Gastrocnemius medialis (tissue), 4 donors: ENCODE data around the gene ADAT2. TPM values are rescaled to one million over a fixed set of nuclear protein-coding genes. Genes with fewer than 3 reads are reported as not detected.

Experiments used
- ATAC-seq, 2 donors: fragments of 150-250 bp; one replicate each; pipeline ENCODE4 v1.9.1; 2016
- DNase-seq, 2 donors: peaks; one replicate each; pipeline ENCODE4 v3.0.0-alpha.2; 2019
- H3K27ac ChIP-seq, 4 donors: fragments of 200-600 bp; sonication (generic); 1 replicate in 1 of 4; 2 replicates in 3 of 4; pipeline ENCODE4 v1.5.1; 2016 to 2018; ENCODE audit warnings: mild to moderate bottlenecking in 2 of 4, moderate library complexity in 1 of 4
- H3K27me3 ChIP-seq, 3 donors: fragments of 200-600 bp; sonication (generic) in 2 of 3; 1 replicate in 1 of 3; 2 replicates in 2 of 3; pipeline versions ENCODE4 v1.5.1 to v1.6.0; 2016 to 2019; ENCODE audit warnings: mild to moderate bottlenecking in 1 of 3, moderate library complexity in 1 of 3
- H3K36me3 ChIP-seq, 2 donors: fragments of 200-600 bp; sonication (generic) in 1 of 2; one replicate each; pipeline ENCODE4 v1.5.1; 2017 to 2018
- H3K4me1 ChIP-seq, 2 donors: fragments of 200-600 bp; sonication (generic) in 1 of 2; one replicate each; pipeline ENCODE4 v1.5.1; 2016 to 2017; ENCODE audit warnings: mild to moderate bottlenecking in 2 of 2
- H3K4me3 ChIP-seq, 4 donors: fragments of 200-600 bp; sonication (generic) in 3 of 4; 1 replicate in 1 of 4; 2 replicates in 3 of 4; pipeline ENCODE4 v1.5.1; 2016 to 2019; ENCODE audit warnings: mild to moderate bottlenecking in 2 of 4
- H3K9me3 ChIP-seq, 3 donors: fragments of 200-600 bp; sonication (generic) in 2 of 3; 1 replicate in 1 of 3; 2 replicates in 2 of 3; pipeline ENCODE4 v1.5.1; 2016 to 2019
- CTCF ChIP-seq, 5 experiments: fragments of 450-650 bp in 3 of 5; fragments of 200-600 bp in 2 of 5; sonication (generic) in 2 of 5; IDR thresholded peaks in 4 of 5; conservative IDR thresholded peaks in 1 of 5; 1 replicate in 4 of 5; 2 replicates in 1 of 5; pipeline ENCODE4 v1.5.1; 2016 to 2019; ENCODE audit warnings: antibody characterized with exemption in 5 of 5, mild to moderate bottlenecking in 3 of 5, moderate library complexity in 3 of 5
- POLR2A ChIP-seq, 2 donors: fragments of 450-650 bp; IDR thresholded peaks; one replicate each; pipeline ENCODE4 v1.6.1; 2017; ENCODE audit warnings: antibody characterized with exemption in 2 of 2, mild to moderate bottlenecking in 2 of 2, moderate library complexity in 2 of 2
- in situ Hi-C, 4 donors: fragments of 200-750 bp; cut with MboI; loops; one replicate each; pipeline versions ENCODE4 v1.15.0 to v1.8.0; 2017; ENCODE audit warnings: low sequenced_read_pairs in 4 of 4
- intact Hi-C: fragments of 100-400 bp; cut with DNase I; formaldehyde crosslinking; loops from one replicate; pipeline ENCODE4 v1.15.1; 2023; ENCODE audit warnings: low total_unique reads
- total RNA-seq, 4 donors: library from RNA; depleted of rRNA; stranded (reverse); fragments of >200 nt; gene quantifications; one replicate each; pipeline versions ENCODE4 v1.1.0 to v1.2.3, GENCODE V29; 2016

ADAT2 gene
- total RNA-seq, 4 donors from 2014 or later, result 0.16 to 4.4 (median 0.94) TPM

GRCh38 chr6:143390278-143390677 lies 60.2 kb downstream of the ADAT2 start:
- ATAC-seq (no peak), DNase-seq (no peak)
- Histone ChIP-seq H3K4me3 (no peak overlapping the region), H3K27me3 (no peaks in the 10 kb centered on the region), H3K4me1 (no peaks in the 10 kb centered on the region), H3K36me3 (no peaks in the 10 kb centered on the region), H3K27ac (no peak overlapping the region), H3K9me3 (no peaks in the 10 kb centered on the region)
- TF ChIP-seq CTCF (IDR thresholded peaks at IDR 0.05 in 4 of 5, conservative IDR thresholded peaks at IDR 0.05 in 1 of 5), result no peak
- TF ChIP-seq POLR2A (IDR thresholded peaks at IDR 0.05), result no peak
- intact Hi-C loops (no loop called here), in situ Hi-C loops (no loop called here)

- Histone ChIP-seq H3K4me1 (no peaks in the 10 kb centered on the region), H3K9me3 (no peaks in the 10 kb centered on the region), H3K27ac (no peak overlapping the region), H3K27me3 (no peaks in the 10 kb centered on the region), H3K4me3 (no peak overlapping the region), H3K36me3 (no peaks in the 10 kb centered on the region)
- TF ChIP-seq POLR2A (IDR thresholded peaks at IDR 0.05) (no peak), CTCF (IDR thresholded peaks at IDR 0.05 in 4 of 5, conservative IDR thresholded peaks at IDR 0.05 in 1 of 5) (no peak)
- intact Hi-C loops (no loop called here), in situ Hi-C loops (no loop called here)
- DNase-seq (no peak), ATAC-seq (no peak)
These were observed 64.9 kb downstream of the ADAT2 start for GRCh38 chr6:143385636-143386035.

- H3K36me3 ChIP-seq, result no peaks in the 10 kb centered on the region
- intact Hi-C loops, result no loop called here
- in situ Hi-C loops, result no loop called here
- no peaks in the 10 kb centered on the region for H3K9me3 ChIP-seq
- ATAC-seq (no peak), DNase-seq (no peak)
- no peak overlapping the region for H3K27ac ChIP-seq
- TF ChIP-seq POLR2A (IDR thresholded peaks at IDR 0.05) (no peak), CTCF (IDR thresholded peaks at IDR 0.05 in 4 of 5, conservative IDR thresholded peaks at IDR 0.05 in 1 of 5) (no peak)
- no peaks in the 10 kb centered on the region for H3K4me1 ChIP-seq
- no peak overlapping the region for H3K4me3 ChIP-seq
- H3K27me3 ChIP-seq, result no peaks in the 10 kb centered on the region
These were observed 73.6 kb downstream of the ADAT2 start for GRCh38 chr6:143376861-143377260.

GRCh38 chr6:143376375-143376774 lies 74.1 kb downstream of the ADAT2 start:
- no peaks in the 10 kb centered on the region for H3K27me3 ChIP-seq
- in situ Hi-C loops, result no loop called here
- no peaks in the 10 kb centered on the region for H3K36me3 ChIP-seq
- ATAC-seq (no peak), DNase-seq (no peak)
- intact Hi-C loops, result no loop called here
- no peaks in the 10 kb centered on the region for H3K4me1 ChIP-seq
- no peak for TF ChIP-seq POLR2A (IDR thresholded peaks at IDR 0.05)
- TF ChIP-seq CTCF (IDR thresholded peaks at IDR 0.05 in 4 of 5, conservative IDR thresholded peaks at IDR 0.05 in 1 of 5), result no peak
- H3K9me3 ChIP-seq, result no peaks in the 10 kb centered on the region
- H3K4me3 ChIP-seq, result no peak overlapping the region
- no peak overlapping the region for H3K27ac ChIP-seq

- Histone ChIP-seq H3K9me3 (no peaks in the 10 kb centered on the region), H3K36me3 (no peaks in the 10 kb centered on the region), H3K4me1 (no peaks in the 10 kb centered on the region), H3K27ac (no peak overlapping the region), H3K4me3 (no peak overlapping the region), H3K27me3 (no peaks in the 10 kb centered on the region)
- TF ChIP-seq CTCF (IDR thresholded peaks at IDR 0.05 in 4 of 5, conservative IDR thresholded peaks at IDR 0.05 in 1 of 5), result no peak
- no peak for TF ChIP-seq POLR2A (IDR thresholded peaks at IDR 0.05)
- DNase-seq (no peak), ATAC-seq (no peak)
- in situ Hi-C loops, result no loop called here
- intact Hi-C loops, result no loop called here
These were observed 75.4 kb downstream of the ADAT2 start for GRCh38 chr6:143375022-143375585.
